Peyer's patch (tissue), 4 donors: ENCODE results near the gene GRIK4.

ENCODE experiments used
- CTCF ChIP-seq, 6 experiments: fragments of 450-650 bp in 4 of 6; fragments of 200-600 bp in 2 of 6; sonication (generic) in 1 of 6; IDR thresholded peaks; one replicate each; pipeline ENCODE4 v1.5.1; 2017 to 2019; ENCODE audit warnings: antibody characterized with exemption in 6 of 6, mild to moderate bottlenecking in 3 of 6, moderate library complexity in 1 of 6
- POLR2A ChIP-seq, 2 donors: fragments of 450-650 bp; IDR thresholded peaks; one replicate each; pipeline ENCODE4 v1.5.1; 2017; ENCODE audit warnings: antibody characterized with exemption in 2 of 2, mild to moderate bottlenecking in 2 of 2, moderate library complexity in 2 of 2

- no peak for TF ChIP-seq CTCF (IDR thresholded peaks at IDR 0.05)
- no peak for TF ChIP-seq POLR2A (IDR thresholded peaks at IDR 0.05)
Measured at GRCh38 chr11:120708511-120709183, 197.1 kb downstream of the GRIK4 start.
